GM12878 (cell line): ENCODE results near the gene B4GALT7. TPM values are rescaled to one million over a fixed set of nuclear protein-coding genes. Genes with fewer than 3 reads are reported as not detected.

Experiments used
- ATAC-seq: fragments of 200-7000 bp; cut with Tn5 transposase; 3 replicates; pipeline ENCODE4 v1.9.1; 2020; ENCODE audit warnings: mild to moderate bottlenecking, moderate library complexity
- BruUV-seq: library from RNA; stranded (reverse); fragments of 400-500 nt; replicated peaks from 2 replicates; lab custom pipeline; 2021; lab: Mats Ljungman, UMichigan
- CTCF ChIA-PET: fragments of 300-600 bp; sonication (Branson Sonifier 250); formaldehyde crosslinking; extraction: SDS; loops from one replicate; lab custom pipeline; 2021; ENCODE audit warnings: inconsistent platforms; lab: Yijun Ruan, JAX
- POLR2A ChIA-PET: fragments of 350-600 bp; formaldehyde crosslinking; extraction: SDS; loops from one replicate; lab custom pipeline; 2021; ENCODE audit warnings: inconsistent platforms; lab: Charles Lee
- RAD21 ChIA-PET: fragments of 300-600 bp; sonication (Branson Sonifier 250); formaldehyde crosslinking; loops from one replicate; lab custom pipeline; 2023; ENCODE audit warnings: antibody characterized with exemption; ENCODE audit not compliant: unreplicated experiment; lab: Charles Lee
- SMC1A ChIA-PET: fragments of 300-600 bp; sonication (Branson Sonifier 250); formaldehyde crosslinking; loops from one replicate; lab custom pipeline; 2023; ENCODE audit not compliant: unreplicated experiment, uncharacterized antibody; lab: Charles Lee
- DNase-seq: peaks from one replicate; pipeline ENCODE4 v3.0.0-alpha.2; 2011; ENCODE audit warnings: low read depth, low spot score
- FAIRE-seq: peaks from 3 replicates; lab custom pipeline; 2011; peaks lifted over from hg19 to GRCh38; lab: Jason Lieb, UNC
- H2AFZ ChIP-seq: 2 replicates; pipeline ENCODE4 v1.6.0; 2011; ENCODE audit warnings: low read depth, low read length, control low read depth; ENCODE audit not compliant: control insufficient read depth
- H3K27ac ChIP-seq: 2 replicates; pipeline ENCODE4 v1.5.1; 2011; ENCODE audit warnings: control low read depth; ENCODE audit not compliant: control insufficient read depth, insufficient read depth
- H3K27me3 ChIP-seq, 2 experiments: replicated peaks in 1 of 2; 2 replicates each; pipeline versions ENCODE4 v1.6.0 to v1.6.1; 2011; ENCODE audit warnings: low read length in 1 of 2; ENCODE audit not compliant: control insufficient read depth in 2 of 2, insufficient read depth in 2 of 2
- H3K36me3 ChIP-seq, 2 experiments: 2 replicates each; pipeline ENCODE4 v1.5.1; 2011; ENCODE audit warnings: low read length in 1 of 2; ENCODE audit not compliant: control insufficient read depth in 2 of 2, insufficient read depth in 2 of 2
- H3K4me1 ChIP-seq: 2 replicates; pipeline ENCODE4 v1.6.1; 2011; ENCODE audit warnings: mild to moderate bottlenecking, low read length, moderate library complexity, mixed read lengths; ENCODE audit not compliant: control insufficient read depth, insufficient read depth
- H3K4me2 ChIP-seq: 2 replicates; pipeline ENCODE4 v1.6.0; 2011; ENCODE audit warnings: control low read depth; ENCODE audit not compliant: control insufficient read depth, insufficient read depth
- H3K4me3 ChIP-seq: fragments of 200-600 bp; sonication (generic); 2 replicates; pipeline ENCODE4 v1.5.1; 2016
- H3K79me2 ChIP-seq: 2 replicates; pipeline ENCODE4 v1.6.0; 2011; ENCODE audit warnings: low read length; ENCODE audit not compliant: control insufficient read depth, insufficient read depth
- H3K9ac ChIP-seq: 2 replicates; pipeline ENCODE4 v1.8.0; 2011; ENCODE audit warnings: low read length, control low read depth, mixed read lengths; ENCODE audit not compliant: control insufficient read depth, insufficient read depth
- H3K9me3 ChIP-seq: replicated peaks from 3 replicates; pipeline ENCODE4 v1.5.1; 2011; ENCODE audit warnings: mild to moderate bottlenecking, low read length; ENCODE audit not compliant: control insufficient read depth, insufficient read depth
- H4K20me1 ChIP-seq: 2 replicates; pipeline ENCODE4 v1.6.0; 2011; ENCODE audit not compliant: control insufficient read depth, insufficient read depth
- CBX5 ChIP-seq: sonication (generic); IDR thresholded peaks from 2 replicates; pipeline ENCODE4 v1.6.1; 2016; ENCODE audit warnings: low read depth, moderate library complexity, mild to moderate bottlenecking, inconsistent platforms
- CEBPB ChIP-seq, 2 experiments: fragments of 150-350 bp in 1 of 2; IDR thresholded peaks; 2 replicates each; pipeline ENCODE4 v1.6.1; 2012 to 2014; ENCODE audit warnings: low read depth in 2 of 2, low read length in 2 of 2, borderline replicate concordance in 1 of 2, inconsistent platforms in 1 of 2
- CHD4 ChIP-seq: fragments of 200-600 bp; sonication (generic); IDR thresholded peaks from 2 replicates; pipeline ENCODE4 v1.6.1; 2016; ENCODE audit warnings: mild to moderate bottlenecking
- HSF1 ChIP-seq: fragments of 150-350 bp; IDR thresholded peaks from 2 replicates; pipeline ENCODE4 v1.6.1; 2014; ENCODE audit warnings: mild to moderate bottlenecking, low read depth, low read length
- MEF2A ChIP-seq: IDR thresholded peaks from 2 replicates; pipeline ENCODE4 v1.6.1; 2011; ENCODE audit warnings: low read depth, mild to moderate bottlenecking, low read length, moderate library complexity; ENCODE audit not compliant: insufficient read depth
- MLLT1 ChIP-seq: fragments of 450-650 bp; IDR thresholded peaks from 2 replicates; pipeline ENCODE4 v1.6.1; 2016; ENCODE audit warnings: mild to moderate bottlenecking
- MXI1 ChIP-seq: fragments of 150-350 bp; IDR thresholded peaks from 2 replicates; pipeline ENCODE4 v1.6.1; 2011; ENCODE audit warnings: low read depth, mild to moderate bottlenecking, inconsistent platforms, low read length, improper control_type of control experiment
- NBN ChIP-seq: fragments of 450-650 bp; IDR thresholded peaks from 2 replicates; pipeline ENCODE4 v1.6.1; 2016
- NFIC ChIP-seq: IDR thresholded peaks from 2 replicates; pipeline ENCODE4 v1.6.1; 2012; ENCODE audit warnings: low read depth, mild to moderate bottlenecking, inconsistent platforms, low read length, moderate library complexity
- RFX5 ChIP-seq: IDR thresholded peaks from 2 replicates; pipeline ENCODE4 v1.6.1; 2011; ENCODE audit warnings: low read depth, low read length, improper control_type of control experiment
- SREBF1 ChIP-seq: IDR thresholded peaks from 2 replicates; pipeline ENCODE4 v1.6.1; 2012; ENCODE audit warnings: mild to moderate bottlenecking, low read length
- SUZ12 ChIP-seq: fragments of 200-600 bp; sonication (generic); IDR thresholded peaks from one replicate; pipeline ENCODE4 v1.6.1; 2018; ENCODE audit warnings: antibody characterized with exemption, mild to moderate bottlenecking; ENCODE audit not compliant: unreplicated experiment
- ZNF687 ChIP-seq: fragments of 450-650 bp; IDR thresholded peaks from 2 replicates; pipeline ENCODE4 v1.6.1; 2017; ENCODE audit warnings: mild to moderate bottlenecking, moderate library complexity
- WGBS: methylation state at CpG from one replicate; pipeline ENCODE4 v1.1.6; 2016; ENCODE audit warnings: low lambda C conversion rate; ENCODE audit not compliant: insufficient replicate concordance, insufficient coverage; ENCODE audit errors: missing lambda C conversion rate; 5-methylcytosine and 5-hydroxymethylcytosine counted together
- in situ Hi-C: fragments of 300-500 bp; cut with MboI; formaldehyde crosslinking; loops from 9 replicates; pipeline ENCODE4 v1.14.3; 2018; ENCODE audit warnings: mixed read lengths
- intact Hi-C: fragments of 100-400 bp; cut with micrococcal nuclease; formaldehyde crosslinking; loops from one replicate; pipeline ENCODE4 v1.14.2; 2022; ENCODE audit not compliant: unreplicated experiment
- polyA plus RNA-seq, 11 experiments: library from polyadenylated mRNA; depleted of rRNA in 4 of 11; unstranded in 6 of 11; stranded (reverse) in 5 of 11; fragments of >200 nt; fragmentation: Nextera tagmentation in 4 of 11; fragmentation: Illumina TruSeq in 1 of 11; extraction: Ambion mirVana in 4 of 11; extraction: Trizol in 1 of 11; gene quantifications; 1 replicate in 1 of 11; 2 replicates in 10 of 11; pipeline versions ENCODE4 v1.2.1 to v1.2.3, GENCODE V29; 2011 to 2016; ENCODE audit warnings: inconsistent platforms in 2 of 11, missing spikeins in 2 of 11, low read depth in 1 of 11
- total RNA-seq, 4 experiments: library from RNA; depleted of rRNA in 3 of 4; stranded (reverse); fragments of >200 nt in 3 of 4; fragmentation: Illumina TruSeq in 1 of 4; extraction: Trizol in 1 of 4; gene quantifications; 2 replicates each; pipeline versions ENCODE4 v1.2.1 to v1.2.3, GENCODE V29; 2013 to 2021

B4GALT7 gene
- total and polyA plus RNA-seq, 10 of the 15 experiments (the other 5 are each of a cell fraction or from before 2014, with no cell fraction given): 0.34 to 27.3 (median 16.4) TPM

- Histone ChIP-seq H3K27me3 (no peaks in the 10 kb centered on the region), H3K27ac (no peak overlapping the region), H3K9me3 (no peaks in the 10 kb centered on the region), H3K36me3 (no peaks in the 10 kb centered on the region), H4K20me1 (no peaks in the 10 kb centered on the region), H3K79me2 (no peaks in the 10 kb centered on the region), H2AFZ (no peak overlapping the region), H3K4me1 (no peaks in the 10 kb centered on the region), H3K4me3 (no peak overlapping the region), H3K9ac (no peak overlapping the region), H3K4me2 (no peak overlapping the region)
- ChIA-PET CTCF (no interaction called here), RAD21 (no interaction called here), SMC1A (no interaction called here), POLR2A (no interaction called here)
- in situ Hi-C loops (no loop called here), intact Hi-C loops (no loop called here)
- TF ChIP-seq NFIC: no peak
- no peak for TF ChIP-seq NBN
- no peak for TF ChIP-seq MLLT1
- no peak for TF ChIP-seq RFX5
- no peak for TF ChIP-seq SUZ12
- no peak for TF ChIP-seq SREBF1
- TF ChIP-seq CBX5: no peak
- no peak for TF ChIP-seq CEBPB (IDR thresholded peaks at IDR 0.05; ENCODE audit: borderline replicate concordance in 1 of 2, low read depth in 2 of 2, low read length in 2 of 2)
- TF ChIP-seq CHD4: no peak
- TF ChIP-seq MEF2A: no peak
- TF ChIP-seq MXI1: no peak
- no peak for TF ChIP-seq HSF1
- TF ChIP-seq ZNF687: no peak
- no peak for DNase-seq
- 59% methylated on average over 7 of the region's 7 CpGs for WGBS
- ATAC-seq: no peak
- BruUV-seq: no TSS peak
- no peak for FAIRE-seq
Observed at GRCh38 chr5:177568326-177568725, 31.6 kb upstream of the B4GALT7 start.
